ENCODE measurements around the gene HORMAD2.
A peak's percentile ranks its signal among the peaks of the same experiment; 100 is the strongest.

Gene HORMAD2, protein sequence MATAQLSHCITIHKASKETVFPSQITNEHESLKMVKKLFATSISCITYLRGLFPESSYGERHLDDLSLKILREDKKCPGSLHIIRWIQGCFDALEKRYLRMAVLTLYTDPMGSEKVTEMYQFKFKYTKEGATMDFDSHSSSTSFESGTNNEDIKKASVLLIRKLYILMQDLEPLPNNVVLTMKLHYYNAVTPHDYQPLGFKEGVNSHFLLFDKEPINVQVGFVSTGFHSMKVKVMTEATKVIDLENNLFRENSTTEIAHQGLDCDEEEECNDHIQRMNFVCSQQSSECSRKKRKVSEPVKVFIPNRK

GRCh38 chr22:30079952-30080533, at the start of gene HORMAD2:
Gene HORMAD2, plus strand, starts transcription at chr22:30080464. Its CDS starts 13,489 bp downstream, at chr22:30093953.
- peak; percentile 36 for DNase-seq

DNA sequence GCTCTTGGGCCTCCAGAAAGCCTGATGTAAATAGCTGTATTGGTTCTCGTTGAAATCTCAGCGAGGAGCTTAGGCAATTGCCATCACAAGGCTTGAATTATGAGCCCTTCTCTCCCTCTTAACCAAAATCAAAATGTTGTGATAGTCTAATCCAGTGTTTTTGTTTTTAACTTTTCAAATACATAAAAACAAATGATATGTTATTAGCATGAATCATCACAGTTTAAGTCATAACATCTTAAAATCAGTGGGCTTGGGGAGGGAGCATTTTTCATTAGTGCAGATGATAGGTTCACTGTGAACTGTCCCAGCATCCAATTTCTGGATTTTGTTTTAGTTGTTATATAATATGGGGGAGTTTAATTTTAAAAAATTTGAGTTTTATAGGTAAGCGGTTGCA, 48.9 kb upstream of the HORMAD2 start:
- no peak for DNase-seq

GRCh38 chr22:30031764-30032455, 48.4 kb upstream of the HORMAD2 start:
- DNase-seq: no peak

DNA sequence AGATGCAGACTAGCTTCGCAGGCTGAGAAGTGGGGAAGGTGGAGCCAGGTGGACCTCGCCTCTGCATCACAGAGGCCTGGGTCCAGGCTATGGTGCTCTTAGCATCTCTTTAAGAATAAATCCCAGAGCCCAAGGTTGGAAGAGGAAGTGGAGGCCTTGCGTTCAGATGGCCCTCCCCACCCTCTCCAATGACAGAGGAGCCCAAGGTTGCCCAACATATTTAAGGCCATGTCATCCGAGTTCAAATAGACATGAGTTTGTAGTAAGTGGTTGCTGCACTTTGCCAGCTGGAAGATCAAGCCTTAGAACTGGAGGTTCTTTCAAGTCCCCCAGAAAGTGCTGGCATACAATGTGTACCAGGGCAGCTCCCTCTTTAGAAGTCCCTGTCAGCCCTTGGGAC, 47.1 kb upstream of the HORMAD2 start:
- no peak for DNase-seq

DNA sequence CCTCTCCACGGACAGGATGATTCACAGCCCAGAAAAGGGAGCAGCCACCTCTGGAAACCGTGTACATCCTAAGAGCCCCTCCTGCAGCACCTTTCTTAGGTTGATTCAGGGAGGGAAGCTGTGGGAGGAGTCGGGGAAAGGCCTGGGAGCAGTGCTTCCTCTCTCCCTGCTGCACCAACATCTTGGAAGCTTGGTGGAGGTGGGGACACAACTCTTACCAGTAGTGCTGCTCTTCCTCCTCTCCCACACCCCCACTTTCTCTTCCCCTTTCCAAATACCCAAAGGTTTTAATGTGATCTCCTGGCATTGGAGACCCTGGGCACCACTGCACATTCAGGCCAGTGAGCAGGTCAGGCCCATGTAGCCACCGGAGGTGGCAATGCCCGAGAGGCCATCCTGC, 46.4 kb upstream of the HORMAD2 start:
- DNase-seq: no peak

- DNase-seq: no peak
Measured at GRCh38 chr22:30036656-30037055, 43.6 kb upstream of the HORMAD2 start.

DNA sequence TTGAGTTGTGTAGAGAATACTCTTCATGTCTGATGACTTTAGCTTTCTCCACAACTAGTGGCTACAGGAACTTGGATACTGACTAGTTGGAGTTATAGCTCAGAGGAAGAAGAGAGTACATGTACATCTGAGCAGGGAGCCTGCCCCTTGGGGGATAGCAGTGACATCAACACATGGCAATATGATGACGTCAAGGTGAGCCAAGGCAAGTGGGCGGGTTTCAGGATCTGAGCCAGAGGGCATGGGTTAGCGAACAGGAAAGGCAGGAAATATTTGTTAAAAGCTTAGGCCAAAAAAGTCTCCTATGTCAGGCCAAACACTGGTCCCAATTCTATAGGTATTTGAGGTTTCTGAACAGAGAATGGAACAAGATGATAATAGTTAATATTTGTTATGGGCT, 42.0 kb upstream of the HORMAD2 start:
- no peak for DNase-seq

GRCh38 chr22:30040499-30041260, 39.6 kb upstream of the HORMAD2 start:
- DNase-seq: no peak

GRCh38 chr22:30041475-30041874, 38.8 kb upstream of the HORMAD2 start:
- no peak for DNase-seq

DNA sequence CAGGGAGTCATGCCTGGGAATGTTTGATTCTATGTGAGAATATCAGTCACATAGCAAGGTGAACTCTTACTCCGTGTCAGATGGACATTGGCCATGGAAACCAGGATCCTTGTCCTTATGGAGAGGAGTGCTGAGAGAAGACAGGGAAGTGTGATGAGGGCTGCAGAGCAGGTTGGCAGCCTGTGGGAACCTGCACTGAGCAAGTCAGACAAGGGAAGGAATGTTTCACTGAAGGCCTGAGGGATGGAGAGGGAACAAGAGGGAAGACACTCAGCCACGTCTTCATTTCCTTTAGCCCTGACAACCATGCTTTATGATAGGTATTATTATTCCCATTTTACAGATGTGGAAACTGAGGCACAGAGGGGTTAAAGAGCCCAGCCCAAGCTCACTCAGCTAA, 38.4 kb upstream of the HORMAD2 start:
- DNase-seq: no peak

DNA sequence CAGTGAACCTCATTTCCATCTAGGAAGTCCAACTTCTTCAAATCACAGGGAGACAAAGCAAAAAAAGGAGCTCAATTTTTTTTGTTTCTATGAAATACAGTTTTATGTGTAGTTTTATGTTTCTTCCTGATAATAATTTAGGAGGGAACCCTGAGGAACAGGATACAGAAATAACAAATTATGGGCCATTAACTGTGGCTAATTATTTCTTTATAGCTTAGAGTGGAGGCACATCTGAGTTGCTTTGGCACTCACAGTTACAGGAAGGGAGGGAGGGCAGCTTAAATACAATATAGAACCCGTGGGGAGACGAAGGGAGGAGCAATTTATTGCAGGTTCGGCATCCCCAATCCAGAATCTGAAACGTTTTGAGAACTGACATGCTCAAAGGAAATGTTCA, 37.1 kb upstream of the HORMAD2 start:
- DNase-seq: no peak

GRCh38 chr22:30044369-30044768, 35.9 kb upstream of the HORMAD2 start:
- DNase-seq: peak; percentile 58

DNA sequence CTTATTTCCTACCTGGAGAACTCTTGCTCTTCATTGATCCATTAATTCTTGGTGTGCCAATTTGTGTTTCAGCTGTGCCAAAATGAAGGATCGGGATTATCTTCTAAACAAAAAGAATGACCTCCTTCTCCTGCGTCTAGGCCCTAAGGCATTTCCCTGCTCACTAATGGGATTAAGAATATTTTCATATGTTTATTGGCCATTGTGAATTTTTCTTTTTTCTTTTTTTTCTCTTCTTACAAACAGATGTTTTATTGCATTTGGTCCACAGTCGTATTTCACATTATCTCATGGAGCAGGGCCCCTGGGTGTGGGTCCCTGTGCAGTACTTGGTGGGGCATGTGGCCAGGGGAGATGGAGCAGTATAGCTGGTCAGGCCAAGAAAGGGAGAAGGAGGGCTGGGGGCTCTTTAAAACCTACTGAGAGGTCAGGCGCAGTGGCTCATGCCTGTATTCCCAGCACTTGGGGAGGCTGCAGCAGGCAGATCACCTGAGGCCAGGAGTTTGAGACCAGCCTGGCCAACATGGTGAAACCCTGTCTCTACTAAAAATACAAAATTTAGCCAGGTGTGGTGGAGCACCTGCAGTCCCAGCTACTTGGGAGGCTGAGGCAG, 35.3 kb upstream of the HORMAD2 start:
- no peak for DNase-seq

GRCh38 chr22:30045494-30045887, 34.8 kb upstream of the HORMAD2 start:
- no peak for DNase-seq

- no peak for DNase-seq
Measured at GRCh38 chr22:30045901-30046715, 34.2 kb upstream of the HORMAD2 start.

GRCh38 chr22:30046716-30047363, 33.4 kb upstream of the HORMAD2 start:
- no peak for DNase-seq

- no peak for DNase-seq
Measured at GRCh38 chr22:30047364-30047738, 32.9 kb upstream of the HORMAD2 start.

GRCh38 chr22:30048681-30049080, 31.6 kb upstream of the HORMAD2 start:
- no peak for DNase-seq

DNA sequence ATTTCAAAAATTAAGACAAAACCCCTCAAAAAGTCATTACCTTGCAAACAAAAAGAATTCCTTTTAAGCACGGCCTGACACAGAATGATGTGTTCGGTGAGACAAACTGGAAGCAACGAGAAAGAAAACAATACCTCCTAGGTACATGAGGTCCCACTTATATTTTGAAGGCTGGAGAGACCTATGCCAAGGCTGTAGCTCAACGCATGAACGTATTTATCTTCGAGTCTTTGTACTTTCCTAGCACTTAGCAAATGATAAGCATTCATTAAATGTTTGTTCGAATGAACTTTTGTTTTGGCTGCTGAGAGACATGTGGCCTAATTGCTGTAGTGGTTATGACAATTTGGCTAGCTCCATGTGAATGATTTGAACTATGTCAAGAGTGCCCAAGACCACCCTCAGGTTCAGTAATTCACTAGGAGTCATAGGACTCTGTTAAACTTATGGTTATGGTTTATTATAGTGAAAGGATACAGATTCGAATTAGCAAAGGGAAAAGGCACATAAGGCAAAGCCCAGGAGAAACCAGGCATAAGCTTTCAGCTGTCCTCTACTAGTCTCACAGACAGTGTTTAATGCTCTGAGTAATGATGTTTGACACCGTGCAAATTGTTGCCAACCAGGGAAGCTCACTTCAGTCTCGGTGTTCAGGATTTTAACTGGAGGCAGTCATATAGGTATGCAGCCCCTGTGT, 26.0 kb upstream of the HORMAD2 start:
- DNase-seq: no peak

DNA sequence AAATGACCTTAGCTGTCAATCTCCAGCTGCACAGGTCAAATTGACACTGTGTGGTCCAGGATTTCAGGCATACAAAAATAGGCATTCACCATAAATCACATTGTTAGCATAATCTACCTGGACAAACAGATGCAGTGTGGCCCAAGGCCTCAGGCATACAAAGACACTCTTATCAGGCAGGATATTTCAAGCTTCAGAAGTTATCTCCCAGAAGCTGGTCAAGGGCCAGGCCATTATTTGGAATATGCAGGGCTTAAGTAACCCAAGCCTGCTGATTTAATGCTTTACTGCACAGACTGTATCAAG, 25.5 kb upstream of the HORMAD2 start:
- DNase-seq: no peak

DNA sequence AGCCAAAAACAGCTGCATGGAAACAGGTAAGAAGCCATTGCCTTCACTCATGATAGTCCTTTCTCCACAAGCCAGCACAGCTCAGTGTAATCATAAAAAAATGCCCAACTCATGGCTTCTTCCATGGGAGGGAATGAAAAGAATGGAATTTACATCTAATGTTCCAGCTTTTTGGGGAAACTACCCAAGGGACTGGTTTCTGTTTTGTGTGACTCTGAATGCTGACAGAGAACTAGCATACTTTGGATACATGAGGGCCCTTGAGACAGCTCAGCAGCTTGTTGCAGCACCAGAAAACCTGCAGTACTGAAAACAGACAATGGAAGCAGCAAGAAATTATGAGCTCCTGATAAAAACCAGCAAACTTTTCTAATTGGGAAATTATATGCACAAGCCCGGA, 24.2 kb upstream of the HORMAD2 start:
- no peak for DNase-seq
